ENCODE data around the gene SCARB2.
"Not testable (repeated sequence)": the region's sequence is repeated elsewhere in the genome, so short reads cannot be mapped to it uniquely, and the experiment has no call there.

SCARB2 gene, protein sequence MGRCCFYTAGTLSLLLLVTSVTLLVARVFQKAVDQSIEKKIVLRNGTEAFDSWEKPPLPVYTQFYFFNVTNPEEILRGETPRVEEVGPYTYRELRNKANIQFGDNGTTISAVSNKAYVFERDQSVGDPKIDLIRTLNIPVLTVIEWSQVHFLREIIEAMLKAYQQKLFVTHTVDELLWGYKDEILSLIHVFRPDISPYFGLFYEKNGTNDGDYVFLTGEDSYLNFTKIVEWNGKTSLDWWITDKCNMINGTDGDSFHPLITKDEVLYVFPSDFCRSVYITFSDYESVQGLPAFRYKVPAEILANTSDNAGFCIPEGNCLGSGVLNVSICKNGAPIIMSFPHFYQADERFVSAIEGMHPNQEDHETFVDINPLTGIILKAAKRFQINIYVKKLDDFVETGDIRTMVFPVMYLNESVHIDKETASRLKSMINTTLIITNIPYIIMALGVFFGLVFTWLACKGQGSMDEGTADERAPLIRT

DNA sequence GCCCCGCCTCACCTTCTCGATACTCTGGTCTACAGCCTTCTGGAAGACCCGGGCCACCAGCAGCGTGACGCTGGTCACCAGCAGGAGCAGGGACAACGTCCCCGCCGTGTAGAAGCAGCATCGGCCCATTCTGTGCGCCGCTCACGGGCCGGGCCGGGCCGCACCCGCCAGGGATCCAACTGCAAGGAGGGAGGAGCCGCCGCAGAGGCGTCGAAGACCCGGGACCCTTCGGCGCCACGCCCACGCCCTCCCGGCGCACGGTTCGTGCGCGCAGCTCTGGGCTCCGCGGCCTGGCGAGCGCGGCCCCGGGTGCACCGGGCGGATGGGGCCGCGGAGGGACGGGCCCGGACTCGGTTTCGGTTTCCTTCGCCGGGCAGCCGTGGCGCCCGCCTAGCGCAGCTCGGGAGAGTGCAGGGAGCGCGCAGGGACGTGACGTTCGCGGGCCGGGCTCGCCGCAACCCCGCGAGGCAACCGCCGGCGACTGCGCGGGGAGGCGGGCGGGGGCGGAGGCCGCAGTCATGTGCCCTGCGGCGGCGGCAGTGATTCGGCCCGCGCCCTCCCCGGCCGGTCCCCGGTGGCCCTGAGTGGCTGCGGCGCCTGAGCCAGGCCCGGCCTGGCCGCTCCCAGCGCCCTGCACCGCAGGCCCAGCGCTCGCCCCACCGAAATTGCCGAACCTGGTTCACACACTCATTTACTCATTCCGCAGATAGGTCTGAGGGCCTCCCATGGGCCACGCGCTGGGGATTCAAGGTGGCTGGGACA, at the start of gene SCARB2:
SCARB2 (minus strand) TSS at position 410 of the 762 bp plus-strand sequence; CDS start at position 129, 281 bp downstream.
- peak; percentile 27 for DNase-seq (ENCODE audit: low read depth)

GRCh38 chr4:76260571-76260970, 46.9 kb upstream of the SCARB2 start:
- no peak for DNase-seq (ENCODE audit: low read depth)

DNA sequence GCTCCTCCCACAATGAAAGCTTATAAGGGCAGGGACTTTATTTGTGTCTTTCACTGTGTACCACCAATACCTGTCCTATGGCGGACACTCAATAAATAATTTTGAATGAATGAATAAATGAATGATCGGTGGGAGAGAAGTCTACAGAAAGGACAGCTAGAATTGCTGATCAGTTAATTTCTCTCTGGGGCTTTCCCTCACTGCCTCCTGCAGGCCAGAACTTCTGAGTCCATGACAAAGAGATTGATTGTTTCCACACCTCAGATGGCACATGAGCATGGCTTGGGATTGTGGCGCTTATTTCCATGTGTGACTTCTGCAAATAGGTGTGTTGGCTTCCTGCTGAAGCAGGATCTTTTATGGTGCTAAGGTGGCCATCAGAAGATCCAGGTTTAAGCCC, 44.2 kb upstream of the SCARB2 start:
- no peak for DNase-seq (ENCODE audit: low read depth)

DNA sequence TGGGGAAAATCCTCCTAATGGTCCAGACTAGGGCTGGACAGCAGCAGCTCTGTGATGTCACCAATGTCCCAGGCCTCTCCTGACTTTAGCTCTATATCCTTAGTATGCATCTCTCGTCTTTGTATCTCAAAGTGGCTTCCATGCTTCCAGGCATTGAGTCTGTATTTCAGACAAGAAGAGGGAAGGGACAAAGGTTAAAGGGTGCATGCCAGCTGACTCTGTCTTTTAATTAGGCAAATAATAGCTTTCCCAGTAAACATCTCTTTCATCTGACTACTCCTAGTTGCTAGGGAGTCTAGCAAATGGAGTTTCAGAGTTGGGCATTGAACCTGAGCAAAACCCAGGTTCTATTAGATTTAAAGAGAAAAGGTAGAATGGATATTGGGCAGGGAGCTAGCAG, 43.3 kb upstream of the SCARB2 start:
- no peak for DNase-seq (ENCODE audit: low read depth)

- no peak for DNase-seq (ENCODE audit: low read depth)
These were observed 42.4 kb upstream of the SCARB2 start for GRCh38 chr4:76256032-76256431.

GRCh38 chr4:76253511-76253910, 39.9 kb upstream of the SCARB2 start:
- DNase-seq (ENCODE audit: low read depth): no peak

DNA sequence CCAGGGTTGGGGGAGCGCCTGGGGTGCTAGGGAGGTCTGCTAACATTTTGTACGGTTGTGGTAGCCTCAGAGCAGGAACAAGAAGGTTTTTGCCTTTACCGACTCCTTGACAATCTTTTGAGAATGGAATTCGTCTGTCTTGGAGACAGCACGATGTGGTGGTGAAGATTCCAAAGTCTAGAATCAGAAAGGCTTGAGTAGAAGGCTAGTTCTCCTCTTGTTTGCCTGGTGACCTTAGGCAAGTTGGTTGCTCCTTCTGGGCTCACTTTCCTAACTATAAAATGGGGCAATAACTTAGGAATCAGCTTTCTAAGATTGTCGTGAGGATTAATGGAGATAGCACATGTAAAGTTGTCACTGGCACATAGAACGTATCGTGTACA, 38.6 kb upstream of the SCARB2 start:
- no peak for DNase-seq (ENCODE audit: low read depth)

DNA sequence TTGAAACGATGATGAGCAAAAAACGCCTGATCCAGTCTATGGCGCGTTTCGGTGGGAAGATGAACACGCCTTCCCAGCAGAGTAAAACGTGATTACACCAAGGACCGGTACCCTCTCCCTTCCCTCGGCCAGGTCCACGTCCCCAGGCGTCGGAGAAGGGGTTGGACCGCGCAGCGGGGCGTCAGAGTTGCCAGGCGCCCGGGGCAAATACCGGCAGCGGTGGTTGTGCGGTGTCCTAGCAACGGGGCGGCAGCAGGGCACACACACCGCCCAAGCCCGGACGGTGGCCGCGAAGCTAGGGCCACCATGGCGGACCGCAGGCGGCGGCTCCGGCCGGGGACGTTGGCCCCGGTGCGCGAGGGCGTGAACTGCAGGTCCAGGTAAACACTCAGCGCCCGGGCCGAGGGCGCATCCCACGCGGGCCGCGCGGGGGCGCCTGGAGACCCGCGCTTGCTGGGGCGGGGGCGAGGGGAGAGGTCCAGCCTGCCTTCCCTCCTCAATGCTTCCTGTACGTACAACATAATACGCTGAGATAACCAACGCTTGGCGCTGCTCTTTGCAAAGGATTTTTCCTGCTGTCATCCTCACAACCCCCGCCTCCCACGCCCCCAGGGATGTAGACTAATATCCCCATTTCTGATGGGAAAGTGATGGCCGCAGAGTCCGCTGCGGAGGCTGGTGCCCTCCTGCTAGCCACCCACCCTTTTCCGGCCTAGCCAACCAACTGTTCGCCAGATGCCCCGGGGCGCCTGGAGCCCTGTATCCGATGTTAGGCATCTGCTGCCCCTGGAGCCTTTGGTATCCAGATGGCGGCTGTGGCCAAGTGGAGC, 38.0 kb upstream of the SCARB2 start, which contains the start of gene FAM47E:
FAM47E (plus strand) TSS at position 281 of the 830 bp plus-strand sequence; CDS start at position 307, 26 bp downstream.
- no peak for DNase-seq (ENCODE audit: low read depth)

DNA sequence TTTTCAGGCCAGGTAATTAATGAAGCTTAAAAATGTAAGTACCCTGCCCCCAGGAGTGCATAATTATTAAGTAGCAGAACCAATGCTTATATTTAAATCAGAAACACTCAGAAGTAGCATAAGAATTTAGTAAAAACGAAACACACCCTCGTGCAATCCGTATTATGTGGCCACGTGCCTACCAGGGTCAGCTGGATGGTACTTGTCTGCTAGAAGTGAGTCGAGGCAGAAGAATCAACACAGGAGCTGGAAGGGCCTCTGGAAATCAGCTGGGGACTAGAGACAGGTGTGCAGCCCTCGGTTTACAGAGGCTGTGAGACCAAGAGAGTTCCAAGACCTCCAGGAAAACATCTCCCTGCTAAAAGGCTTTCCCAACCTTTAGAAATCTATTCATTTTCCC, 37.3 kb upstream of the SCARB2 start:
- DNase-seq (ENCODE audit: low read depth): no peak

- no peak for DNase-seq (ENCODE audit: low read depth)
These were observed 33.2 kb upstream of the SCARB2 start for GRCh38 chr4:76246852-76247251.

DNA sequence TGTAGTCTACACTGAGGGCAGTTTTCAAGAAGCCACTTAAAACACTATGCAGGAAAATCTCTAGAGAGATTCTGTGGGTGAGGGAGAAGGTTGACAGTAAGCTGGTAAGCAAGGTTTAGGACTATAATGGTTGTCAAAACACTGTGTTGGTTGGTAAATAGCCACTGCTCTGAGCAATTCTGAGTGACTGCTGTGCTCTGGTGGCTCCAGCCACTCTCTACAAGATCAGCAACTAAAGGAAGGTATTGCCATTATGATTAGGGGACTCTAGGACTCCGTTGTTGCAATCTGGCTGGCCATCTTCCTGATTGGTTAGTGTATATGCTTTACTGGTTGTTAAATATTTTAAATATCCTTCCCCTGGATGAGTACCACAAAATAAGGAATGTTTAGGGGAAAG, 32.4 kb upstream of the SCARB2 start:
- DNase-seq (ENCODE audit: low read depth): no peak

DNA sequence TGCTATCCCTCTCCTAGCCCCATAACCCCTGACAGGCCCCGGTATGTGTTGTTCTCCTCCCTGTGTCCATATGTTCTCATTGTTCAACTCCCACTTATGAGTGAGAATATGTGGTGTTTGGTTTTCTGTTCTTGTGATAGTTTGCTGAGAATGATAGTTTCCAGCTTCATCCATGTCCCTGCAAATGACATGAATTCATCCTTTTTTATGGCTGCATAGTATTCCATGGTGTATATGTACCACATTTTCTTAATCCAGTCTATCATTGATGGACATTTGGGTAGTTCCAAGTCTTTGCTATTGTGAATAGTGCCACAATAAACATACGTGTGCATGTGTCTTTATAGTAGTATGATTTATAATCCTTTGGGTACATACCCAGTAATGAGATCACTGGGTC, 30.3 kb upstream of the SCARB2 start:
- not testable (repeated sequence) for DNase-seq (ENCODE audit: low read depth)

DNA sequence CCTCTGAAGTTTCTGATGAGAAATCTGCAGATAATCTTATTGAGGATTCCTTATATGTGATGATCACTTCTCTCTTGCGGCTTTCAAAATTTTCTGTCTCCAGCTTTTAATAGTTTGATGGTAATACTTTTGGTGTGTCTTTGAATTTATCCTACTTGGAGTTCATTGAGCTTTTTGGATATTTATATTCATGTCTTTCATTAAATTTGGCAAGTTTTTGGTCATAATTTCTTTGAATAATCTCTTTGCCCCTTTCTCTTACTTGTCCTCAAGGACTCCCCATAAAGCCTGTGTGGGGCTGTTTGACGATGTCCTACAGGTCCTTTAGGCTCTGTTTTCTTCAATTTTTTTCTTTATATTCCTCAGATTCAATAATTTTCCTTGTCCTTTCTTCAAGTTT, 26.6 kb upstream of the SCARB2 start:
- no peak for DNase-seq (ENCODE audit: low read depth)

GRCh38 chr4:76238701-76239100, 25.1 kb upstream of the SCARB2 start:
- no peak for DNase-seq (ENCODE audit: low read depth)

DNA sequence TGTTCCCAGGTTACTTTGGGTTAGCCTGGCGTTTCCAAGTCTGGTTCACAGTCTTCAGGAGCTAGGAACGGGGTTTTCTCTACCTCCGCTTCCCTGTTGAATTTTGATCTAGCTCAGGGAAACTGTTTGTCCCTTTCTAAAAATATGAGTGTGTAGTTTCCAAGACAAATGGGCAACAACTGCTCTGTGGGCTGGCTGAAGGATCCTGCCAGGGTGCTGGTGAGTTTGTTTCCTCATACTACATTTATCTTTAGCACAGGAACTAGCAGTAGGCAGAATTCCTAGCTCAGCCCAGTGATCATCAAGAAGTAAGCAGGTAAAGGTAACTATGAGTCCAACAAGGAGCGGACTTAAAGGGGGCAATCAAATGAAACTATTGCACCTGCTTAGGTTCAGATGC, 24.6 kb upstream of the SCARB2 start:
- no peak for DNase-seq (ENCODE audit: low read depth)

- no peak for DNase-seq (ENCODE audit: low read depth)
These were observed 22.3 kb upstream of the SCARB2 start for GRCh38 chr4:76235915-76236314.

DNA sequence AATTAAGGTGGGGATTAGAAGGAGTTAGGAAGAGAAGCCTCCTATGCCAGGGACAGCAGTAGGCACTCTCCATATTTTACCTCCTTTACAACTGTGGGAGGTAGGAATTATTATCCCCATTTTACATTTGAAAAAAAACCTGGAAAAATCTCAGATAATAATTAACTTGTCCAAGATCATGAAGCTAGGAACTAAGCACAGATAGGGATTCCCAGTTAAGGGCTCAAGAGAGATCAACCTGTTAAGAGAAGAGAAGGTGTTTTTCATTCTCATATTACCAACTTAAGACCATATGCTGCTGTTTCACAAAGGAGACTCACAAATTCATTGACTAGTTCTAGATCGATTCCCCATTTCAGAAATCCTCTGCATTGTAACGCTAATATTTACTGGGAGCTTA, 21.8 kb upstream of the SCARB2 start:
- DNase-seq (ENCODE audit: low read depth): no peak

GRCh38 chr4:76234679-76235044, 21.0 kb upstream of the SCARB2 start:
- DNase-seq (ENCODE audit: low read depth): no peak

DNA sequence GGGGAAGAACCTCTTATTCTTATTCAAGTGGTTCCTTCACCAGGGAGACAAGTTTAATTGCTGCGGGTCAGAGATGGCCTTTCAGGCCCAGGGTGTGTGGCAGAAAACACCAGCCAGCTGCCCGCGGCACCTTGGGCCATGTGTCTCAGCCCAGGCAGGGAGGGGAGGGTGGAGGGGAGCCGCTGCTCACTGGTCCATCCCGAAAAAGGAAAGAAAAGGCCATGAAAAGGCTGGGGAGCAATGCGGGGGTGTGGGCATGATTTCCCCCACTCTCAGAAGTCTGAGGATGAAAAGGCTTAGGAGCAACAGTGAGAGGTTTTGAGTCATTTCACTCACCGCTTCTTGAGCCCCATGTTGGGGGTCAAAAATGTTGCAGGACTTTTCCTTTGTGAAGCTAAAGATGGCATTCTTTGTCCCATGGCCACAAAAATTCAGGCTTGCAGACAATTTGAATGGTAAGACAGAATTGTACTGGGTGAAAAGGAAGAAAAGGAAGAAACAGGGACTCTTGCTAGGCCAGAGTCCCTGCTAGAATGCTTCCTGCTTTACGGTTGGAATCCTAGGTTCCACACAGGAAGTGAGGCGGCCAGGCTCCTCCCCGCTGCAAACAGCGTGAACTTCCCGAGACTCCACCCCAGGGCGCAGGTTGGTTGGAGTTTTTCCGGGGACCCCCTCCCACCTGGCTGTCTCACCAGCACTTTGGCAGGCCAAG, 20.5 kb upstream of the SCARB2 start:
- DNase-seq (ENCODE audit: low read depth): no peak

DNA sequence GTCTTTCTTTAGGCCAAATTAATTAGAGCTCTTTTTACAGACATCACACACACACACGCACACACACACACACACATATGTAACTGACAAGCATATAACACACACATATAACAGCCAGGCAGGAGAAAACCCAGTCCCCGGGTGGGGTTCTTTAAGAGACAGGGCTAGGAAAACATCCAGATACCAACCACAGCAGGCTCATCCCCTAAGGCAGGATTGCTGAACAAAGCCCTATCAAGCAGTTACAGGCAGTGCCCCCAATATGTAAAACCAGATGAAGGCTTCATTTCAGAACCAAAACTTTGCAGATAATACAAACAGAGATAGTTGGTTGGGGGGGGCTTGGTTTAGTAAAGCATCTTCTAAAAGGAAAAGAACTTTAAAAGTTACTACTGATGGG, 19.9 kb upstream of the SCARB2 start:
- DNase-seq (ENCODE audit: low read depth): no peak

DNA sequence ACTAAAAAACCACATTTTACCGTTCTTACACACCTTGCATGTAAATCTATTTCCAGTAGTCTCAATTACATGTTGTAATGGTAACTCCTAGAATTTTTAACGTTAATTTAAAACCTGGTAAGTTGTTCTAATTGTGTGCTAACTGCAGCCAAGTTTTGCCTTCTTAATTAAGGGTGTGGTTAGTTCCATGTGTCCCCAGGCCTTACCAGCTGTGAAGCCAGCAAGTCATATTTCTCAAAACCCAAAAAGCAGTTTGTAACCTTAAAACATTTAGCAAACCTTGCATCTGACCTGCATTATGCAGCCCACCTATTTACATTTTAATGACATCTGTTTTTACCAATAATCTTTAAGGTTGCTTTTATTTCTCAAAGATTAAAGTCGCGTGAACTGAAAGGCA, 19.5 kb upstream of the SCARB2 start:
- no peak for DNase-seq (ENCODE audit: low read depth)

DNA sequence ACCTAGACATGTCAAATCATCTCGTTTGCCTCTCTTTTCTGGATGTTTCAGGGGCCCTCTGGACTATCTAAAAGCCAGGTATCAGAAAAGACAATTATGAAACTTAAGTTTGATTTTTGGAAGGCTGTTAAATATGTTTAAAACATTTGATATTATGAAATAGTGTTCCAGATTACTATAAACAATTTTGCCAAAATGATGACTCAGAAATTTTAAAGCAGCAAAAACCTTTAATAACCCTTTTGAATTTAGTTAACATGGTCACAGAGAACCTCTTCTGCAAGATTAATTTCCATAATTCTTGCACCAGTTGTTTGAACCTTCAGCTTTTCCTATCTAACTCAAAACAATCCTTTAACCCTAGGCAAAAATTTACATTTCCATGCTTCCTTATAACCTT, 19.1 kb upstream of the SCARB2 start:
- DNase-seq (ENCODE audit: low read depth): no peak
